Vagina (tissue), 2 donors: ENCODE measurements around the gene TOR4A. TPM values are rescaled to one million over a fixed set of nuclear protein-coding genes. Genes with fewer than 3 reads are reported as not detected.
"Not testable (repeated sequence)": the region's sequence is repeated elsewhere in the genome, so short reads cannot be mapped to it uniquely, and the experiment has no call there.

ENCODE experiments used
- DNase-seq, 2 donors: peaks; one replicate each; pipeline ENCODE4 v3.0.0-alpha.2; 2017; ENCODE audit errors: extremely low spot score in 2 of 2
- H3K27ac ChIP-seq: fragments of 200-600 bp; sonication (generic); one replicate; pipeline ENCODE4 v1.5.1; 2019
- H3K27me3 ChIP-seq: fragments of 200-600 bp; sonication (generic); one replicate; pipeline ENCODE4 v1.5.1; 2019
- H3K36me3 ChIP-seq, 2 donors: fragments of 200-600 bp; sonication (generic); one replicate each; pipeline ENCODE4 v1.5.1; 2017 to 2019
- H3K4me1 ChIP-seq: fragments of 200-600 bp; sonication (generic); one replicate; pipeline ENCODE4 v1.5.1; 2019
- H3K4me3 ChIP-seq, 2 donors: fragments of 200-600 bp; sonication (generic); 1 replicate in 1 of 2; 2 replicates in 1 of 2; pipeline ENCODE4 v1.5.1; 2016 to 2019
- H3K9me3 ChIP-seq: fragments of 200-600 bp; sonication (generic); one replicate; pipeline ENCODE4 v1.5.1; 2019
- POLR2A ChIP-seq, 2 donors: fragments of 450-650 bp; IDR thresholded peaks; one replicate each; pipeline ENCODE4 v1.6.1; 2017; ENCODE audit warnings: antibody characterized with exemption in 2 of 2, mild to moderate bottlenecking in 2 of 2, moderate library complexity in 2 of 2
- POLR2AphosphoS5 ChIP-seq, 2 donors: sonication (generic); formaldehyde crosslinking; IDR thresholded peaks; one replicate each; pipeline ENCODE4 v1.9.0; 2017; ENCODE audit warnings: antibody characterized with exemption in 2 of 2, mild to moderate bottlenecking in 2 of 2, low read depth in 1 of 2; ENCODE audit not compliant: insufficient read depth in 1 of 2
- intact Hi-C: fragments of 100-400 bp; cut with DNase I; formaldehyde crosslinking; loops from one replicate; pipeline ENCODE4 v1.15.1; 2023
- total RNA-seq: library from RNA; depleted of rRNA; stranded (reverse); fragments of >200 nt; gene quantifications from one replicate; pipeline ENCODE4 v1.2.3, GENCODE V29; 2016
- TF ChIP-seq, protein P1 (sequence below), 3 experiments: fragments of 450-650 bp in 2 of 3; fragments of 200-600 bp in 1 of 3; sonication (generic) in 1 of 3; IDR thresholded peaks; one replicate each; pipeline ENCODE4 v1.5.1; 2017 to 2019; ENCODE audit warnings: antibody characterized with exemption in 3 of 3, mild to moderate bottlenecking in 2 of 3, moderate library complexity in 2 of 3

Gene TOR4A
- total RNA-seq, 1 donor from 2014 or later = 13.0 TPM

DNA sequence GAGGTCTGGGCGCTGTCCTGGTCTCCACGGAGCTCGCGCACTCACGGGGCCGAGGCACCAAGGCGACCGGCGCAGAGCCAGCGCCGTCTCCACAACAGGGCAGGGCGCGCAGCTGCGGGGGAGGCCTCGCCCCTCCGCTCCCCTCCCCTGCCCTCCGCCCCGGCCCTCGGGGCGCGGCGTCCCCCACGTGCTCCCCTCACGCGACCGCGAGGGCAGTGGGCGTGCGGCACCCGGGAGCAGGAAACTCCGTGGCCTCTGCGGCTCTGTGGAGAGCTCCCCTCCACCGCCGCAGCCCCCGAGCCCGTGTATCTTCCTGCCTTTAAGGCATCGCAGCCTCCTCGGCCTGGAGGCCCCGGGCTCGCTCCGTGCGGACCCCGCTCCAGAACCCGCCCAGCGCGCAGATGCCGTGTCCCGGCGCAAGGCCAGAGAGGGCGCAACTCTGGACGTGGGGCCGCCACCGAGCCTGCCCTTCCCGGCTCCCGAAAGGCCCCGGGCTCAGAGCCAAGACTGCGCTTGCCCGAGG is 37.1 kb upstream of the TOR4A start:
- intact Hi-C loops = no loop called here
- Histone ChIP-seq H3K36me3 (peaks cover 0 to 14% of the 10 kb centered on the region in 2 donors), H3K9me3 (no peaks in the 10 kb centered on the region), H3K4me1 (peaks cover 75% of the 10 kb centered on the region), H3K27ac (peak overlapping the region; percentile 76), H3K4me3 (peak overlapping the region; percentile 66 to 75), H3K27me3 (no peaks in the 10 kb centered on the region)
- TF ChIP-seq, protein P1, sequence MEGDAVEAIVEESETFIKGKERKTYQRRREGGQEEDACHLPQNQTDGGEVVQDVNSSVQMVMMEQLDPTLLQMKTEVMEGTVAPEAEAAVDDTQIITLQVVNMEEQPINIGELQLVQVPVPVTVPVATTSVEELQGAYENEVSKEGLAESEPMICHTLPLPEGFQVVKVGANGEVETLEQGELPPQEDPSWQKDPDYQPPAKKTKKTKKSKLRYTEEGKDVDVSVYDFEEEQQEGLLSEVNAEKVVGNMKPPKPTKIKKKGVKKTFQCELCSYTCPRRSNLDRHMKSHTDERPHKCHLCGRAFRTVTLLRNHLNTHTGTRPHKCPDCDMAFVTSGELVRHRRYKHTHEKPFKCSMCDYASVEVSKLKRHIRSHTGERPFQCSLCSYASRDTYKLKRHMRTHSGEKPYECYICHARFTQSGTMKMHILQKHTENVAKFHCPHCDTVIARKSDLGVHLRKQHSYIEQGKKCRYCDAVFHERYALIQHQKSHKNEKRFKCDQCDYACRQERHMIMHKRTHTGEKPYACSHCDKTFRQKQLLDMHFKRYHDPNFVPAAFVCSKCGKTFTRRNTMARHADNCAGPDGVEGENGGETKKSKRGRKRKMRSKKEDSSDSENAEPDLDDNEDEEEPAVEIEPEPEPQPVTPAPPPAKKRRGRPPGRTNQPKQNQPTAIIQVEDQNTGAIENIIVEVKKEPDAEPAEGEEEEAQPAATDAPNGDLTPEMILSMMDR (IDR thresholded peaks at IDR 0.05) = no peak
- TF ChIP-seq POLR2A (IDR thresholded peaks at IDR 0.05) = no peak
- TF ChIP-seq POLR2AphosphoS5 (IDR thresholded peaks at IDR 0.05; ENCODE audit: insufficient read depth in 1 of 2, low read depth in 1 of 2) = no peak
- no peak for DNase-seq

DNA sequence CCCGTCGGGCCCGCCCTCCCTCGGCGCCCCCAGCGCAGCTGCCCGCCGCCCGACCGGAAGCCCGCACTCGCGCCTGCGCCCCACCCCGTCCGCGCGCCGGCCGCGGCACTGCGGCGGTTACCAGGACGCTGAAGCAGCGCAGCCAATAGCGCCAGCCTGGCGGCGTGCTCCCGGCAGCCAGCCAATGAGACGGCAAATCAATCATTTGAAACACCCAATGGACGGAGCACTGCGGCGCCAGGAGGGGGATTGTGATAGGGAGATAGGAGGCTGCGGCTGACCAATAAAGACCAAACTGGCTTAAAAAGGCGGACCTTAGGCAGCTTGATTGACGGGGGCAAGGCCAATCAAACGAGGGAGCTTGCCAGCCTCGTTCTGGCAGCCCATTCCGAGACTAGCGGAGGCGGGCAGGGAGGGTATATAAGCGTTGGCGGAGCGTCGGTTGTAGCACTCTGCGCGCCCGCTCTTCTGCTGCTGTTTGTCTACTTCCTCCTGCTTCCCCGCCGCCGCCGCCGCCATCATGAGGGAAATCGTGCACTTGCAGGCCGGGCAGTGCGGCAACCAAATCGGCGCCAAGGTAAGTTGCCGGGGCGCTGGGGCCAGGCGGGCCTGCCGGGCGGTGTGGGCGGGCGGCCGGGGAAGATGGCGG is 36.6 kb upstream of the TOR4A start, which contains the start of gene TUBB4B:
Gene TUBB4B, plus strand, starts transcription at position 447 of the 649 bp plus-strand sequence. Its CDS starts 74 bp downstream, at position 521.
- DNase-seq = peak; percentile 100
- H3K27ac ChIP-seq = peak within 1 kb of the TSS; percentile 78
- no peaks in the 10 kb centered on the region for H3K27me3 ChIP-seq
- H3K4me3 ChIP-seq = peak within 1 kb of the TSS; percentile 66 to 99
- H3K4me1 ChIP-seq = peaks cover 69% of the 10 kb centered on the region
- H3K36me3 ChIP-seq = peaks cover 0 to 14% of the 10 kb centered on the region in 2 donors
- intact Hi-C loops = no loop called here
- H3K9me3 ChIP-seq = no peaks in the 10 kb centered on the region
- TF ChIP-seq POLR2A (IDR thresholded peaks at IDR 0.05) = peak in 1 of 2 donors; percentile 100
- TF ChIP-seq POLR2AphosphoS5 (IDR thresholded peaks at IDR 0.05; ENCODE audit: insufficient read depth in 1 of 2, low read depth in 1 of 2) = peak; percentile 89 to 100
- TF ChIP-seq, protein P1 (IDR thresholded peaks at IDR 0.05) = peak in 1 of 3 experiments; percentile 15

GRCh38 chr9:137241490-137242268 is 35.8 kb upstream of the TOR4A start:
- intact Hi-C loops = no loop called here
- no peaks in the 10 kb centered on the region for H3K27me3 ChIP-seq
- peaks cover 0 to 14% of the 10 kb centered on the region in 2 donors for H3K36me3 ChIP-seq
- no peaks in the 10 kb centered on the region for H3K9me3 ChIP-seq
- no peak for DNase-seq
- H3K4me3 ChIP-seq = peak overlapping the region; percentile 66 to 99
- TF ChIP-seq POLR2A (IDR thresholded peaks at IDR 0.05) (no peak), POLR2AphosphoS5 (IDR thresholded peaks at IDR 0.05; ENCODE audit: insufficient read depth in 1 of 2, low read depth in 1 of 2) (peak in 1 of 2 donors; percentile 60)
- TF ChIP-seq, protein P1 (IDR thresholded peaks at IDR 0.05) = no peak
- H3K27ac ChIP-seq = peak overlapping the region; percentile 78
- H3K4me1 ChIP-seq = peaks cover 62% of the 10 kb centered on the region

GRCh38 chr9:137242269-137243203 is 35.0 kb upstream of the TOR4A start:
- no peak for DNase-seq
- intact Hi-C loops = no loop called here
- Histone ChIP-seq H3K27ac (peak overlapping the region; percentile 78), H3K9me3 (no peaks in the 10 kb centered on the region), H3K27me3 (no peaks in the 10 kb centered on the region), H3K4me1 (peaks cover 54% of the 10 kb centered on the region), H3K4me3 (peak overlapping the region; percentile 66 to 99), H3K36me3 (peaks cover 0 to 14% of the 10 kb centered on the region in 2 donors)
- TF ChIP-seq, protein P1 (IDR thresholded peaks at IDR 0.05) = no peak
- TF ChIP-seq POLR2AphosphoS5 (IDR thresholded peaks at IDR 0.05; ENCODE audit: insufficient read depth in 1 of 2, low read depth in 1 of 2) (no peak), POLR2A (IDR thresholded peaks at IDR 0.05) (no peak)

DNA sequence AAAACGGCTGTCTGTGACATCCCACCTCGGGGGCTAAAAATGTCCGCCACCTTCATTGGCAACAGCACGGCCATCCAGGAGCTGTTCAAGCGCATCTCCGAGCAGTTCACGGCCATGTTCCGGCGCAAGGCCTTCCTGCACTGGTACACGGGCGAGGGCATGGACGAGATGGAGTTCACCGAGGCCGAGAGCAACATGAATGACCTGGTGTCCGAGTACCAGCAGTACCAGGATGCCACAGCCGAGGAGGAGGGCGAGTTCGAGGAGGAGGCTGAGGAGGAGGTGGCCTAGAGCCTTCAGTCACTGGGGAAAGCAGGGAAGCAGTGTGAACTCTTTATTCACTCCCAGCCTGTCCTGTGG is 34.3 kb upstream of the TOR4A start:
- H3K4me3 ChIP-seq, H3K27ac ChIP-seq, DNase-seq, intact Hi-C loops, H3K27me3 ChIP-seq, H3K9me3 ChIP-seq: not testable (repeated sequence)
- Histone ChIP-seq H3K36me3 (peaks cover 0 to 14% of the 10 kb centered on the region in 2 donors), H3K4me1 (peaks cover 51% of the 10 kb centered on the region)
